Bronchial epithelial cell (primary cell): ENCODE data around the gene SORCS2. TPM values are rescaled to one million over a fixed set of nuclear protein-coding genes. Genes with fewer than 3 reads are reported as not detected.

Source experiments
- DNase-seq: peaks from one replicate; pipeline ENCODE4 v3.0.0-alpha.2; 2010; ENCODE audit warnings: low read depth
- FAIRE-seq: peaks from 2 replicates; lab custom pipeline; 2011; peaks lifted over from hg19 to GRCh38; lab: Jason Lieb, UNC
- H3K27me3 ChIP-seq: 2 replicates; pipeline ENCODE4 v1.5.1; 2011; ENCODE audit warnings: low read length; ENCODE audit not compliant: control insufficient read depth, insufficient read depth
- H3K36me3 ChIP-seq: 2 replicates; pipeline ENCODE4 v1.5.1; 2011; ENCODE audit warnings: low read length; ENCODE audit not compliant: control insufficient read depth, insufficient read depth
- H3K4me3 ChIP-seq: 2 replicates; pipeline ENCODE4 v1.5.1; 2011; ENCODE audit warnings: mild to moderate bottlenecking, low read depth, low read length, control low read depth
- total RNA-seq: library from RNA; depleted of rRNA; stranded (reverse); fragments of >200 nt; gene quantifications from 2 replicates; pipeline ENCODE4 v1.2.1, GENCODE V29; 2014
- TF ChIP-seq, protein P1 (sequence below): IDR thresholded peaks from 2 replicates; pipeline ENCODE4 v1.5.1; 2011; ENCODE audit warnings: mild to moderate bottlenecking, moderate library complexity, low read length, control low read depth, inconsistent platforms; ENCODE audit not compliant: insufficient read depth, severe bottlenecking

Gene SORCS2
- total RNA-seq, 1 donor from 2014 or later = under 0.01 TPM

DNA sequence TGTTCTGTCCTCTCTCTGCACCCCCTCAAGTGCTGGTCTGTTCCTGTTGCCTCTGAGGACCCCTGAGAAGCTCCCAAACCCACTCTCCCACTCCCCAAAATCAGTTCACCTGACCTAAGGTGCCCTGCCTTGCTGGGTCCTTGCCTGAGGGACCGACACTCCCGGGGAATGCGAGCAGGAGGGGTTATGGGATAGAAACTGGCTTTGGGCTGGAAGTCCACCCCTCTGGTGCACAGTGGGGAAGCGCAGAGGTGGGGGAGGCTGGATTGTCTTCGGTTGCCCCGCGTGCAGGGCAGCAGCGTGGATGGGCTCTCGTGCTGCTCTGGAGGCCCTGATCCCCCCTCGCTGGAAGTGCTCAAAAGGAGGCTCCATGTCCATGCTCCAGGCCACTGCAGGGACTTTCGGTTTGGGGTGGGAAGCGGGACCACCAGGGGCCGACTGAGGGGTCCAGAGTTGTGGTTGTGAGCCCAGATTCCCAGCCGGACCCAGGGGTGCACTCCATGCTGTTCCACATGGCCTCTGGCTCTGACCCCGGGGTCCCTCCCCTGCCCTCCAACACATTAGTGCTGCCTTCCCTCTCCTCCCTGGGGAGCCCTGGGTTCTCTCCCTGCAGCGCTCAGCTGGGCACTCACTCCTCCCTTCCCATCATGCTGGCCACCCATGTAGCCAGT is 7.6 kb downstream of the SORCS2 start:
- DNase-seq (no peak), FAIRE-seq (no peak)
- no peaks in the 10 kb centered on the region for H3K36me3 ChIP-seq
- H3K27me3 ChIP-seq = peaks cover 9% of the 10 kb centered on the region
- TF ChIP-seq, protein P1, sequence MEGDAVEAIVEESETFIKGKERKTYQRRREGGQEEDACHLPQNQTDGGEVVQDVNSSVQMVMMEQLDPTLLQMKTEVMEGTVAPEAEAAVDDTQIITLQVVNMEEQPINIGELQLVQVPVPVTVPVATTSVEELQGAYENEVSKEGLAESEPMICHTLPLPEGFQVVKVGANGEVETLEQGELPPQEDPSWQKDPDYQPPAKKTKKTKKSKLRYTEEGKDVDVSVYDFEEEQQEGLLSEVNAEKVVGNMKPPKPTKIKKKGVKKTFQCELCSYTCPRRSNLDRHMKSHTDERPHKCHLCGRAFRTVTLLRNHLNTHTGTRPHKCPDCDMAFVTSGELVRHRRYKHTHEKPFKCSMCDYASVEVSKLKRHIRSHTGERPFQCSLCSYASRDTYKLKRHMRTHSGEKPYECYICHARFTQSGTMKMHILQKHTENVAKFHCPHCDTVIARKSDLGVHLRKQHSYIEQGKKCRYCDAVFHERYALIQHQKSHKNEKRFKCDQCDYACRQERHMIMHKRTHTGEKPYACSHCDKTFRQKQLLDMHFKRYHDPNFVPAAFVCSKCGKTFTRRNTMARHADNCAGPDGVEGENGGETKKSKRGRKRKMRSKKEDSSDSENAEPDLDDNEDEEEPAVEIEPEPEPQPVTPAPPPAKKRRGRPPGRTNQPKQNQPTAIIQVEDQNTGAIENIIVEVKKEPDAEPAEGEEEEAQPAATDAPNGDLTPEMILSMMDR = no peak
- H3K4me3 ChIP-seq = no peak overlapping the region

- no peaks in the 10 kb centered on the region for H3K36me3 ChIP-seq
- no peak for FAIRE-seq
- TF ChIP-seq, protein P1 = no peak
- no peak overlapping the region for H3K4me3 ChIP-seq
- H3K27me3 ChIP-seq = peaks cover 2% of the 10 kb centered on the region
- DNase-seq = no peak
Measured at GRCh38 chr4:7200801-7201200, 8.5 kb downstream of the SORCS2 start.

DNA sequence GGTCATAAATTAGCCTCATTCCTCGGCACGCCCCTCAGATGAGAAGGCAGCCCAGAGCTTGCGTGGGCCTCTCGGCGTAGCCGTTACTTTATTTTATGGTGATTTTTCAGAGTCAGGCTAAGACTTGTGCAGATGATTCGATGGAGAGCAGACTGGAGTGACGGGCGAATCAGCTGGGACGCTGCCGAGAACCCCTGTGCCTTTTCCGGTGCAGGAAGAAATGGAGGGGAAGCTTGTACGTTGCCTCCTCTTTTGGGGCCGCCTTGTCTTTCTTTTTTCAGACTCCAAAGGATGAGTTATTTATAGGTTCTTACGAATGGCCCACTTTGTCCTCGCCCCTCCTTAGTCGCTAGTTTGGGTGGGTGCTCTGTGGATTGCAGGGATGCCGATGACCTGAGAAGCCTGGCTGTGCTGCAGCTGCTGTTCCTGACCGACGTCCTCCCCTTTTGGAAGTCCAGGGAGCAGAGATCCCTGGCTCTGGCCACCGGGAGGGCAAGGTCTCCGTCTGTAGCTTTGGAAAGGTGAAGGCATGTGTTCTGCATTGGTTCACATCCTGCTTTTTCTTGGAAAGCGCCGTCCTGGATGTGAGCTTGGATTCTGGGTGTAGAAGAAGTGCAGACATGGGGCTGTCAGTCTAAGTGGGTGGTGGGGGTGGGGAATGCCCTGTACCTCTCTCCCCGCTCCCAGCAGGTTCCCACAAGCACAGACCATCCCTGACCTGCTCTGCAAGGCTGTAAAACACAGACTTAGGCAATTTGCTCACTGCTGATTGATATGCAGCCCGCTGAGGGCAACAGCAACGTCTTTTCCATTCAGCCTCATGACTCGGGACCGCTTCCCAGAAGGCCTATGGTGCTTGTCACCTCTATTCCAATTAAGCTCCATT is 9.3 kb downstream of the SORCS2 start:
- TF ChIP-seq, protein P1 = no peak
- FAIRE-seq (no peak), DNase-seq (no peak)
- H3K36me3 ChIP-seq = no peaks in the 10 kb centered on the region
- H3K4me3 ChIP-seq = no peak overlapping the region
- peaks cover 2% of the 10 kb centered on the region for H3K27me3 ChIP-seq

DNA sequence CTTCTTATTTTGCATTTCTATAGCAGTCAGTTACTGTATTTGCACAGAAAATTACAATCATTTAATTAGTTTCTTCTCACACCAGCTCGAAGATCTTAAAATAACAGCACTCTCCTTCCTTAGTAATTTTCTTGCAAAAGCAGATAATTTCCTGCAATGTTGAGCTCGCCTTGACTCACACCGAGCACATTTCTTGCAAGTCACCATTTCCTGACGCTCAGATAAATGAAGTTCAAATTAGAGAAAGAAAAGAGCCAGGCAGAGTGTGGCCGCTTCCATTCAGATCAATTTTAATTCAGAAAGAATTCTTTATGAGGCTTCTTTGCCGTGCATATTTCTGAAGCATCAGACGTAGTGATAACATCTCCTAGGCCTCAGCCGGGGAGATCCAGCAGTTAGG is 10.1 kb downstream of the SORCS2 start:
- no peak for FAIRE-seq
- no peaks in the 10 kb centered on the region for H3K36me3 ChIP-seq
- no peak overlapping the region for H3K4me3 ChIP-seq
- DNase-seq = no peak
- no peaks in the 10 kb centered on the region for H3K27me3 ChIP-seq
- TF ChIP-seq, protein P1 = no peak

- TF ChIP-seq, protein P1 = no peak
- H3K36me3 ChIP-seq = no peaks in the 10 kb centered on the region
- no peaks in the 10 kb centered on the region for H3K27me3 ChIP-seq
- no peak for FAIRE-seq
- no peak overlapping the region for H3K4me3 ChIP-seq
- DNase-seq = no peak
Measured at GRCh38 chr4:7204656-7205387, 12.5 kb downstream of the SORCS2 start.
